ENCODE results near the gene SLC19A1.

The SLC19A1 gene

GRCh38 chr21:45450423-45451090 lies 91.7 kb downstream of the SLC19A1 start:
- Histone ChIP-seq H3K27me3 (replicated peaks; ENCODE audit: control insufficient read depth, insufficient read depth, low read length) (no peaks in the 10 kb centered on the region; the same call in 1 of the 2 replicates), H3K4me3 (replicated peaks; ENCODE audit: low read depth, low read length) (no peak overlapping the region), H3K36me3 (ENCODE audit: control insufficient read depth, insufficient read depth, low read length) (no peaks in the 10 kb centered on the region)
- DNase-seq (ENCODE audit: extremely low read depth, insufficient read length) = no peak
- TF ChIP-seq CTCF (IDR thresholded peaks at IDR 0.05; ENCODE audit: insufficient read depth, low read length, poor library complexity, severe bottlenecking) = no peak

- no peak for DNase-seq (ENCODE audit: extremely low read depth, insufficient read length)
- no peak for TF ChIP-seq CTCF (IDR thresholded peaks at IDR 0.05; ENCODE audit: insufficient read depth, low read length, poor library complexity, severe bottlenecking)
- no peak overlapping the region for H3K4me3 ChIP-seq (replicated peaks; ENCODE audit: low read depth, low read length)
- H3K36me3 ChIP-seq (ENCODE audit: control insufficient read depth, insufficient read depth, low read length) = no peaks in the 10 kb centered on the region
- no peaks in the 10 kb centered on the region; the same call in 1 of the 2 replicates for H3K27me3 ChIP-seq (replicated peaks; ENCODE audit: control insufficient read depth, insufficient read depth, low read length)
These were observed 92.4 kb downstream of the SLC19A1 start for GRCh38 chr21:45449658-45450422.

- H3K36me3 ChIP-seq (ENCODE audit: control insufficient read depth, insufficient read depth, low read length) = no peaks in the 10 kb centered on the region
- TF ChIP-seq CTCF (IDR thresholded peaks at IDR 0.05; ENCODE audit: insufficient read depth, low read length, poor library complexity, severe bottlenecking) = no peak
- no peak for DNase-seq (ENCODE audit: extremely low read depth, insufficient read length)
- no peak overlapping the region for H3K4me3 ChIP-seq (replicated peaks; ENCODE audit: low read depth, low read length)
- H3K27me3 ChIP-seq (replicated peaks; ENCODE audit: control insufficient read depth, insufficient read depth, low read length) = no peaks in the 10 kb centered on the region; the same call in 1 of the 2 replicates
These were observed 93.2 kb downstream of the SLC19A1 start for GRCh38 chr21:45448810-45449657.

- no peak overlapping the region for H3K4me3 ChIP-seq (replicated peaks; ENCODE audit: low read depth, low read length)
- H3K27me3 ChIP-seq (replicated peaks; ENCODE audit: control insufficient read depth, insufficient read depth, low read length) = no peaks in the 10 kb centered on the region; the same call in 1 of the 2 replicates
- no peak for DNase-seq (ENCODE audit: extremely low read depth, insufficient read length)
- TF ChIP-seq CTCF (IDR thresholded peaks at IDR 0.05; ENCODE audit: insufficient read depth, low read length, poor library complexity, severe bottlenecking) = no peak
- no peaks in the 10 kb centered on the region for H3K36me3 ChIP-seq (ENCODE audit: control insufficient read depth, insufficient read depth, low read length)
These were observed 93.9 kb downstream of the SLC19A1 start for GRCh38 chr21:45448283-45448809.
